Erythroblast (primary cell): ENCODE results near the gene LBH.

Experiments used
- GATA1 ChIP-seq: IDR thresholded peaks from 2 replicates; pipeline ENCODE4 v1.6.1; 2011; ENCODE audit warnings: low read depth, mild to moderate bottlenecking, control low read depth, low read length, moderate library complexity
- POLR2A ChIP-seq: IDR thresholded peaks from 2 replicates; pipeline ENCODE4 v1.6.1; 2011; ENCODE audit warnings: mild to moderate bottlenecking, low read length

DNA sequence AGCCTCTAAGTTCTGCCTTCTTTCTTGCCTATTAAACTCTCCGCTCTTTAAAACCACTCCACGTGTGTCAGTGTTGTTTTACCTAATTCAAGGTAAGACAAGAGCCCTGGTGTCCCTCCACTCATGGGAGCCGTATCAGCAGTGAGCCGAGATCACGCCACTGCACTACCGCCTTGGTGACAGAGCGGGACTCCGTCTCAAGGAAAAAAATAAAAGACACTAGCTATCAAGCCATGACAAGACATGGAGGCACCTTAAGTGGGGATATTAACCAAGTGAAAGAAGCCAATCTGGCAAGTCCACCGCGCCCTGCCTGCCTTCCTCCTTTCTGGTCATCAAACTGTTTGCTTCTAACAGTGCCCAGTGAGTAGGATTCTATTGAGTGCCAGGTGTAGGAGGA lies 40.2 kb upstream of the LBH start:
- TF ChIP-seq POLR2A, result no peak
- TF ChIP-seq GATA1, result no peak
